ENCODE results near the gene TMEM126A.
"Not testable (repeated sequence)": the region's sequence is repeated elsewhere in the genome, so short reads cannot be mapped to it uniquely, and the experiment has no call there.

The TMEM126A gene

GRCh38 chr11:85647604-85648299, at the start of gene TMEM126A:
Gene TMEM126A, plus strand, starts transcription at chr11:85647967. Its CDS starts 2,289 bp downstream, at chr11:85650256.
- peak; percentile 34 to 36 for DNase-seq (ENCODE audit: low read depth in 2 of 2)

- DNase-seq (ENCODE audit: low read depth in 2 of 2) = no peak
These were observed 48.7 kb upstream of the TMEM126A start for GRCh38 chr11:85599083-85599482.

- DNase-seq (ENCODE audit: low read depth in 2 of 2) = no peak
These were observed 45.1 kb upstream of the TMEM126A start for GRCh38 chr11:85602526-85603213.

GRCh38 chr11:85603220-85603619, 44.5 kb upstream of the TMEM126A start:
- DNase-seq (ENCODE audit: low read depth in 2 of 2) = no peak

GRCh38 chr11:85606237-85606636, 41.5 kb upstream of the TMEM126A start:
- not testable (repeated sequence) for DNase-seq (ENCODE audit: low read depth in 2 of 2)

- not testable (repeated sequence) for DNase-seq (ENCODE audit: low read depth in 2 of 2)
These were observed 39.1 kb upstream of the TMEM126A start for GRCh38 chr11:85608621-85609020.

GRCh38 chr11:85609286-85609685, 38.5 kb upstream of the TMEM126A start:
- not testable (repeated sequence) for DNase-seq (ENCODE audit: low read depth in 2 of 2)

- DNase-seq (ENCODE audit: low read depth in 2 of 2) = not testable (repeated sequence)
These were observed 36.1 kb upstream of the TMEM126A start for GRCh38 chr11:85611643-85612042.

- DNase-seq (ENCODE audit: low read depth in 2 of 2) = no peak
These were observed 28.3 kb upstream of the TMEM126A start for GRCh38 chr11:85619499-85619898.

- DNase-seq (ENCODE audit: low read depth in 2 of 2) = no peak
These were observed 27.5 kb upstream of the TMEM126A start for GRCh38 chr11:85620256-85620655.

GRCh38 chr11:85626496-85626895, 21.3 kb upstream of the TMEM126A start:
- no peak for DNase-seq (ENCODE audit: low read depth in 2 of 2)

- no peak for DNase-seq (ENCODE audit: low read depth in 2 of 2)
These were observed 20.3 kb upstream of the TMEM126A start, which contains the start of gene DLG2 for GRCh38 chr11:85627332-85627997. Gene DLG2, minus strand, starts transcription at chr11:85627344.

- peak; percentile 92 for DNase-seq (ENCODE audit: low read depth in 2 of 2)
These were observed 19.6 kb upstream of the TMEM126A start, which contains the start of gene TMEM126B for GRCh38 chr11:85627998-85628770. Gene TMEM126B, plus strand, starts transcription at chr11:85628593. Its CDS starts 15 bp downstream, at chr11:85628608.

GRCh38 chr11:85628771-85629341, 18.9 kb upstream of the TMEM126A start:
- DNase-seq (ENCODE audit: low read depth in 2 of 2) = no peak

- DNase-seq (ENCODE audit: low read depth in 2 of 2) = no peak
These were observed 13.0 kb upstream of the TMEM126A start for GRCh38 chr11:85634747-85635146.

GRCh38 chr11:85643191-85643614, 4.6 kb upstream of the TMEM126A start:
- no peak for DNase-seq (ENCODE audit: low read depth in 2 of 2)

- DNase-seq (ENCODE audit: low read depth in 2 of 2) = no peak
These were observed 689 bp upstream of the TMEM126A start for GRCh38 chr11:85647078-85647477.

GRCh38 chr11:85651118-85651517, 3.4 kb downstream of the TMEM126A start:
- DNase-seq (ENCODE audit: low read depth in 2 of 2) = no peak

- DNase-seq (ENCODE audit: low read depth in 2 of 2) = no peak
These were observed 5.2 kb downstream of the TMEM126A start for GRCh38 chr11:85652786-85653447.

GRCh38 chr11:85654343-85654742, 6.6 kb downstream of the TMEM126A start:
- DNase-seq (ENCODE audit: low read depth in 2 of 2) = not testable (repeated sequence)

- DNase-seq (ENCODE audit: low read depth in 2 of 2) = no peak
These were observed 9.0 kb downstream of the TMEM126A start for GRCh38 chr11:85656777-85657176.
